Measurements from ENCODE around the gene FMN1. TPM values are rescaled to one million over a fixed set of nuclear protein-coding genes. Genes with fewer than 3 reads are reported as not detected.

The FMN1 gene
- total and polyA plus RNA-seq, 2 of the 8 experiments (the other 6 are each of a cell fraction or from before 2014, with no cell fraction given), result 0.27 to 3.7 TPM

- H2BK120ac ChIP-seq (replicated peaks; ENCODE audit: low read depth, low read length), result no peak overlapping the region
- H2BK5ac ChIP-seq (ENCODE audit: low read depth, low read length), result no peak overlapping the region
- peaks cover 0 to 5% (median 0%) of the 10 kb centered on the region in 4 experiments; a peak in 2 of 7 replicates for H3K4me1 ChIP-seq (replicated peaks in 1 of 4; ENCODE audit: control insufficient read depth in 3 of 4, insufficient read depth in 4 of 4, low read length in 3 of 4)
- no peak overlapping the region for H3K56ac ChIP-seq (replicated peaks; ENCODE audit: insufficient read length, low read depth, low read length)
- H3K18ac ChIP-seq (ENCODE audit: extremely low read depth, low read length), result no peak overlapping the region
- no peak overlapping the region for H2BK20ac ChIP-seq (ENCODE audit: low read length)
- H2AK5ac ChIP-seq (ENCODE audit: low read depth, low read length), result no peak overlapping the region
- H2BK12ac ChIP-seq (ENCODE audit: low read depth, low read length), result no peak overlapping the region
- H3K27ac ChIP-seq (ENCODE audit: low read depth, low read length), result no peak overlapping the region
- WGBS, 2 experiments (ENCODE audit: extremely low coverage in 1 of 2, insufficient coverage in 1 of 2, insufficient read length in 1 of 2, insufficient replicate concordance in 2 of 2, low coverage in 1 of 2, low lambda C conversion rate in 2 of 2, missing lambda C conversion rate in 1 of 2), result 90% methylated on average over 4 of the region's 4 CpGs; no CpG with 5 or more reads in 1 of the 2 experiments
- POLR2A ChIA-PET (ENCODE audit: partially characterized antibody), result no interaction called here
- FAIRE-seq, result no peak
- no peaks in the 10 kb centered on the region for H3K36me3 ChIP-seq (ENCODE audit: control insufficient read depth in 2 of 4, insufficient read depth in 4 of 4, low read length in 3 of 4)
- no peak overlapping the region for H3K9ac ChIP-seq (replicated peaks in 1 of 4; ENCODE audit: extremely low read depth in 1 of 4, low read depth in 3 of 4, low read length in 3 of 4)
- no peak overlapping the region for H3K4me2 ChIP-seq (ENCODE audit: insufficient read depth in 1 of 2, low read depth in 2 of 2, low read length in 2 of 2)
- H4K91ac ChIP-seq (replicated peaks; ENCODE audit: insufficient read length, low read length), result no peak overlapping the region
- no peak overlapping the region for H2AFZ ChIP-seq (ENCODE audit: low read length)
- H3K9me3 ChIP-seq (ENCODE audit: insufficient read depth in 2 of 2, low read depth in 1 of 2, low read length in 1 of 2), result no peaks in the 10 kb centered on the region
- H4K5ac ChIP-seq (ENCODE audit: insufficient read length, low read depth, low read length), result no peak overlapping the region
- no peak overlapping the region for H4K8ac ChIP-seq (ENCODE audit: extremely low read depth, insufficient read depth, low read length)
- H4K20me1 ChIP-seq (replicated peaks in 1 of 2; ENCODE audit: control insufficient read depth in 1 of 2, insufficient read depth in 2 of 2, low read length in 2 of 2), result no peaks in the 10 kb centered on the region
- no peak overlapping the region for H3K23ac ChIP-seq (ENCODE audit: insufficient read length)
- CTCF ChIA-PET (ENCODE audit: partially characterized antibody), result interaction anchor here (0.8 to 1.8 kb wide), 6 partner anchors 9 to 219 kb away, joined by 3 to 9 read pairs (median 4); no protein-coding TSS in a partner anchor
- no peak overlapping the region for H3K14ac ChIP-seq (ENCODE audit: insufficient read length)
- no peak overlapping the region for H3K4ac ChIP-seq (replicated peaks; ENCODE audit: insufficient read length, low read depth, low read length)
- no peak overlapping the region for H2BK15ac ChIP-seq (ENCODE audit: low read length)
- no peaks in the 10 kb centered on the region for H3K23me2 ChIP-seq (ENCODE audit: low read depth, low read length)
- no peak overlapping the region for H3K4me3 ChIP-seq (ENCODE audit: extremely low read depth in 1 of 4, insufficient read depth in 2 of 4, low read depth in 3 of 4, low read length in 4 of 4)
- H3K27me3 ChIP-seq (replicated peaks in 1 of 4; ENCODE audit: control insufficient read depth in 3 of 4, extremely low read depth in 1 of 4, insufficient read depth in 3 of 4, low read length in 3 of 4), result no peaks in the 10 kb centered on the region
- no peak for TF ChIP-seq NRF1 (IDR thresholded peaks at IDR 0.05; ENCODE audit: low read depth, low read length)
- TF ChIP-seq POU5F1 (IDR thresholded peaks at IDR 0.05; ENCODE audit: low read depth, low read length), result no peak
- no peak for TF ChIP-seq JUN (IDR thresholded peaks at IDR 0.05; ENCODE audit: low read depth, low read length)
- no peak for TF ChIP-seq TCF12 (IDR thresholded peaks at IDR 0.05; ENCODE audit: low read depth, low read length)
- no peak for TF ChIP-seq POLR2A (IDR thresholded peaks at IDR 0.05; ENCODE audit: control extremely low read depth in 1 of 2, low read depth in 2 of 2, low read length in 2 of 2)
- no peak for TF ChIP-seq CTBP2 (IDR thresholded peaks at IDR 0.05; ENCODE audit: borderline replicate concordance, insufficient read depth, insufficient read length, low read length)
- TF ChIP-seq TAF1 (IDR thresholded peaks at IDR 0.05; ENCODE audit: low read depth, low read length), result no peak
- no peak for TF ChIP-seq JUND (IDR thresholded peaks at IDR 0.05; ENCODE audit: low read length)
- no peaks in the 10 kb centered on the region for H3K79me2 ChIP-seq (ENCODE audit: control insufficient read depth in 1 of 2, insufficient read depth in 2 of 2, low read length in 2 of 2)
- no peaks in the 10 kb centered on the region for H3K79me1 ChIP-seq (ENCODE audit: low read depth, low read length)
- DNase-seq (ENCODE audit: low read depth in 1 of 2, low spot score in 2 of 2), result no peak
These were observed 324.7 kb downstream of the FMN1 start for GRCh38 chr15:32869776-32870175.
